Heart right ventricle (tissue), 16 donors: ENCODE measurements around the gene ALKBH3. TPM values are rescaled to one million over a fixed set of nuclear protein-coding genes. Genes with fewer than 3 reads are reported as not detected.
A peak's percentile ranks its signal among the peaks of the same experiment; 100 is the strongest.

ENCODE experiments used
- ATAC-seq, 8 donors: fragments of 200-7000 bp; cut with Tn5 transposase; one replicate each; pipeline ENCODE4 v1.9.1; 2020; ENCODE audit warnings: mild to moderate bottlenecking in 8 of 8, moderate library complexity in 8 of 8, moderate number of reproducible peaks in 1 of 8
- DNase-seq, 2 donors: peaks; one replicate each; pipeline ENCODE4 v3.0.0-alpha.2; 2020
- H3K27ac ChIP-seq, 10 donors: fragments of 200-600 bp; sonication (generic) in 2 of 10; one replicate each; pipeline versions ENCODE4 v1.5.0 to v1.8.0; 2020 to 2022; ENCODE audit warnings: mild to moderate bottlenecking in 3 of 10
- H3K27me3 ChIP-seq, 7 donors: fragments of 200-600 bp; one replicate each; pipeline ENCODE4 v1.8.0; 2021 to 2022; ENCODE audit warnings: mild to moderate bottlenecking in 2 of 7
- H3K36me3 ChIP-seq, 9 donors: fragments of 200-600 bp; sonication (generic) in 1 of 9; one replicate each; pipeline versions ENCODE4 v1.5.0 to v1.8.0; 2020 to 2022; ENCODE audit warnings: mild to moderate bottlenecking in 2 of 9
- H3K4me1 ChIP-seq, 9 donors: fragments of 200-600 bp; sonication (generic) in 1 of 9; one replicate each; pipeline versions ENCODE4 v1.5.0 to v1.8.0; 2020 to 2022; ENCODE audit warnings: mild to moderate bottlenecking in 4 of 9
- H3K4me3 ChIP-seq, 10 donors: fragments of 200-600 bp; sonication (generic) in 2 of 10; one replicate each; pipeline versions ENCODE4 v1.5.0 to v1.8.0; 2020 to 2022; ENCODE audit warnings: mild to moderate bottlenecking in 7 of 10, moderate library complexity in 2 of 10
- H3K9me3 ChIP-seq, 11 donors: fragments of 200-600 bp in 10 of 11; sonication (generic) in 2 of 11; one replicate each; pipeline versions ENCODE4 v1.5.0 to v1.8.0; 2013 to 2022; ENCODE audit warnings: mild to moderate bottlenecking in 2 of 11, control low read depth in 1 of 11, moderate library complexity in 1 of 11
- CTCF ChIP-seq, 9 donors: fragments of 200-600 bp; sonication (generic) in 2 of 9; IDR thresholded peaks; one replicate each; pipeline versions ENCODE4 v1.5.0 to v1.8.0; 2021 to 2022; ENCODE audit warnings: antibody characterized with exemption in 9 of 9, mild to moderate bottlenecking in 5 of 9, moderate library complexity in 1 of 9
- WGBS, 2 donors: extraction: QIAGEN DNeasy Blood & Tissue Kit; methylation state at CpG; one replicate each; pipeline ENCODE4 v1.1.7; 2013; ENCODE audit warnings: inconsistent platforms in 1 of 2; 5-methylcytosine and 5-hydroxymethylcytosine counted together
- intact Hi-C, 10 donors: fragments of 100-400 bp; cut with DNase I; formaldehyde crosslinking; loops; one replicate each; pipeline versions ENCODE4 v1.11.1 to v1.14.2; 2022
- polyA plus RNA-seq, 2 donors: library from polyadenylated mRNA; stranded (reverse); fragments of 200-250 nt; gene quantifications; one replicate each; pipeline ENCODE4 v1.2.3, GENCODE V29; 2013
- total RNA-seq, 10 donors: library from RNA; stranded (reverse); fragmentation: NEBNext Ultra II Directional in 3 of 10; extraction: Animal tissue kit (Norgen Biotek cat#: 25700) in 3 of 10; gene quantifications; one replicate each; pipeline versions ENCODE4 v1.2.1 to v1.2.4, GENCODE V29; 2021 to 2023
- donor health status: Arrhythmogenic right ventricular cardiomyopathy.
- donor health status: ischemic (EF 13 %, LVEDD 7.1; RV severe dilation, severe dysfunction).
- donor health status: healthy with polysubstance abuse.
- donor health status: DM: no; HTN: yes; CAD: no.
- donor health status: DM: no; HTN: no; CAD: no.
- donor health status: ischemic (EF 25% LVEDD 6.9; RV normal size, moderate dysfunction).
- donor health status: ischemic (EF 25% LVEDD 5.7; RV mildly dilated, moderate dysfunction).
- donor health status: healthy.
- donor health status: DM: yes; HTN: yes; CAD: no.
- donor health status: Ischemic cardiomyopathy.
- donor health status: ischemic (EF 35%, LVEDD 5.7; RV mildly dilated, moderate dysfunction).
- donor health status: nonischemic (EF 11% LVEDD 7.7; RV severe dilation, severe dysfunction).
- donor health status: DM: yes; HTN: yes; CAD: no.
- donor health status: PGD.
- donor health status: ischemic (EF 29% LVEDD 5.4; RV normal size, mild dysfunction).
- donor health status: nonischemic (EF 23%, LVEDD 6.1; RV moderate dilation, normal function).

The ALKBH3 gene
- total and polyA plus RNA-seq, 12 donors, result 9.2 to 20.5 (median 18.4) TPM

DNA sequence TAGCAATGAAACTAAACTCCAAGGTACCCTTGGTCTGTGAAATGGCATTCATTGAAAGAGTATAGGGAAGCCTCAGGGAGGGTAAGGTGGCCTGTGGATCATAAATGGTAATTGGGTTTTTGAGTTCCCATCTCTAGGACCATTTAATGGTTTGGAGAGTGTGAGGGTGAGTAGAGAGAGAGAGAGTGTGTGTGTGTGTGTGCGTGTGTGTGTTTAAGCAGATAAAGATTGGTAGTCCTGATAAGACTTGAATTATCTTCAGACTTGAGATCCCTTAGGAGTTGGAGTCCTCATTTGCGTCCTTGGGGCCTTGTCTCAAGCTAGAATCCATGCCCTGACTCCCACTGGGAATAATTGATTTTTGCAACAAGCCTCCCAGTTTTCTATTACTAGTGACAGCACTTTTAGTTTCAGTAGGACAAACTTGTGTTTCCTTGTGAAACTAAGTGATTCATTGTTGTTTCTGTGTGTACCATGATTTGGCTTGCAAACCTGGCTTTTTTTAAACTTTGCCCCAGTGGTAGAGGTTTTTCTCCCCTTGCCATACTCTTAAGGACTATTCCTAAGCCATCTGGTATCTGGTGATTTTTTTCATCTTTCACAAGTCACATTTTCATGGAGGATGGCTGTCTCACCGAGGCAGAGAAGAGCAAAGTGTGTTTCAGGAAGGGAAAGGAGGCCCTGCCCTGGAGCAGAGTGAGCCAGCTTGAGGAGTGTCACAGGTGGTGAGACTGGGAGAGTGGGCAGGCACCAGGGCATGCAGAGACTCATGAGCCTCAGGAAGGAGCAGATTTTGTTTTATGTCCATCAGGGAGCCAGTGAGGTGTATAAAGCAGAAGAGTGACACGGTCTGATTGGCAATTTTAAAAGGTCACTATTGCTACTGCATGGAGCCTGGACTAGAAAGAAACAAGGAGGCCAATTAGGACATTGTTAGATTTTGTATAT is 26.7 kb downstream of the ALKBH3 start:
- Histone ChIP-seq H3K36me3 (peaks cover 0 to 74% (median 9%) of the 10 kb centered on the region in 9 donors), H3K27me3 (no peaks in the 10 kb centered on the region), H3K4me1 (peaks cover 3 to 46% (median 22%) of the 10 kb centered on the region in 9 donors), H3K9me3 (no peaks in the 10 kb centered on the region), H3K27ac (peak overlapping the region in 3 of 10 donors; percentile 20 to 76 (median 75)), H3K4me3 (no peak overlapping the region)
- intact Hi-C loops, result loop anchor here in 1 of 10 donors (5.0 kb wide), 1 partner anchor 35 kb away; the partner anchor contains the start of gene C11orf96
- 84 to 89% methylated on average over 4 of the region's 4 CpGs for WGBS, 2 donors
- ATAC-seq (no peak), DNase-seq (no peak)
- no peak for TF ChIP-seq CTCF (IDR thresholded peaks at IDR 0.05)

GRCh38 chr11:43908191-43908590 is 27.6 kb downstream of the ALKBH3 start:
- Histone ChIP-seq H3K36me3 (peaks cover 0 to 72% (median 5%) of the 10 kb centered on the region in 9 donors), H3K9me3 (no peaks in the 10 kb centered on the region)
- 97 to 98% methylated on average over 2 of the region's 2 CpGs for whole genome bisulfite sequencing, 2 donors

GRCh38 chr11:43908683-43909082 is 28.1 kb downstream of the ALKBH3 start:
- Histone ChIP-seq H3K27ac (no peak overlapping the region), H3K27me3 (no peaks in the 10 kb centered on the region), H3K4me1 (peaks cover 3 to 46% (median 22%) of the 10 kb centered on the region in 9 donors), H3K9me3 (no peaks in the 10 kb centered on the region), H3K36me3 (peaks cover 0 to 72% (median 4%) of the 10 kb centered on the region in 9 donors), H3K4me3 (no peak overlapping the region)
- TF ChIP-seq CTCF (IDR thresholded peaks at IDR 0.05), result no peak
- 78 to 80% methylated on average over 7 of the region's 7 CpGs for WGBS, 2 donors
- intact Hi-C loops, result loop anchor here in 1 of 10 donors (5.0 kb wide), 1 partner anchor 34 kb away; the partner anchor contains the start of gene C11orf96
- DNase-seq, result no peak
- peak in 6 of 8 donors; percentile 29 to 82 (median 69) for ATAC-seq

More at GRCh38 chr11:43908191-43908590, 27.6 kb downstream of the ALKBH3 start:
- Histone ChIP-seq H3K4me1 (peaks cover 3 to 46% (median 22%) of the 10 kb centered on the region in 9 donors), H3K4me3 (no peak overlapping the region), H3K27ac (no peak overlapping the region), H3K27me3 (no peaks in the 10 kb centered on the region)
- ATAC-seq, result no peak
- no peak for TF ChIP-seq CTCF (IDR thresholded peaks at IDR 0.05)
- no peak for DNase-seq
- intact Hi-C loops, result loop anchor here in 1 of 10 donors (5.0 kb wide), 1 partner anchor 34 kb away; the partner anchor contains the start of gene C11orf96

GRCh38 chr11:43913829-43914380 is 33.3 kb downstream of the ALKBH3 start:
- Histone ChIP-seq H3K9me3 (no peaks in the 10 kb centered on the region), H3K27me3 (no peaks in the 10 kb centered on the region), H3K27ac (no peak overlapping the region), H3K36me3 (peaks cover 0 to 97% (median 11%) of the 10 kb centered on the region in 9 donors), H3K4me1 (peaks cover 0 to 10% (median 0%) of the 10 kb centered on the region in 9 donors), H3K4me3 (no peak overlapping the region)
- TF ChIP-seq CTCF (IDR thresholded peaks at IDR 0.05), result no peak
- intact Hi-C loops, result no loop called here
- WGBS, 2 donors, result 80 to 86% methylated on average over 3 of the region's 3 CpGs
- DNase-seq (no peak), ATAC-seq (no peak)
